Activated T-cell treated with anti-CD3 and anti-CD28 coated beads, Interleukin-2, amount 50 U/mL, for 72 hours (primary cell): Measurements from ENCODE around the gene TRMT10B. TPM values are rescaled to one million over a fixed set of nuclear protein-coding genes. Genes with fewer than 3 reads are reported as not detected.
"Not testable (repeated sequence)": the region's sequence is repeated elsewhere in the genome, so short reads cannot be mapped to it uniquely, and the experiment has no call there.

ENCODE experiments used
- ATAC-seq, 2 donors: fragments of 150-1000 bp; cut with Tn5 transposase; replicated peaks in 1 of 2; 2 replicates each; pipeline ENCODE4 v1.10.0; 2021; ENCODE audit warnings: moderate library complexity in 2 of 2, mild to moderate bottlenecking in 1 of 2
- DNase-seq, 2 donors: peaks; one replicate each; pipeline ENCODE4 v3.0.0; 2021 to 2022; ENCODE audit warnings: mixed read lengths in 1 of 2
- H3K27ac Mint-ChIP-seq: one replicate; pipeline ENCODE4 v1.8.0; 2022; ENCODE audit warnings: mild to moderate bottlenecking, moderate library complexity, mixed read lengths
- H3K27me3 Mint-ChIP-seq: one replicate; pipeline ENCODE4 v1.8.0; 2022; ENCODE audit warnings: low read depth, mixed read lengths
- H3K36me3 Mint-ChIP-seq, 2 donors: one replicate each; pipeline ENCODE4 v1.8.0; 2022; ENCODE audit warnings: mixed read lengths in 2 of 2, mild to moderate bottlenecking in 1 of 2; ENCODE audit not compliant: insufficient read depth in 2 of 2
- H3K4me1 Mint-ChIP-seq: one replicate; pipeline ENCODE4 v1.8.0; 2022; ENCODE audit warnings: low read depth, mixed read lengths
- H3K4me3 Mint-ChIP-seq, 2 donors: one replicate each; pipeline ENCODE4 v1.8.0; 2022; ENCODE audit warnings: mild to moderate bottlenecking in 2 of 2, mixed read lengths in 2 of 2, moderate library complexity in 2 of 2
- H3K9me3 Mint-ChIP-seq, 2 donors: one replicate each; pipeline ENCODE4 v1.8.0; 2022; ENCODE audit warnings: mixed read lengths in 2 of 2
- total RNA-seq, 2 donors: library from RNA; stranded (reverse); gene quantifications; one replicate each; pipeline ENCODE4 v1.2.3, GENCODE V29; 2022

The TRMT10B gene
- total RNA-seq, 2 donors from 2014 or later, result 15.9 to 16.1 TPM

DNA sequence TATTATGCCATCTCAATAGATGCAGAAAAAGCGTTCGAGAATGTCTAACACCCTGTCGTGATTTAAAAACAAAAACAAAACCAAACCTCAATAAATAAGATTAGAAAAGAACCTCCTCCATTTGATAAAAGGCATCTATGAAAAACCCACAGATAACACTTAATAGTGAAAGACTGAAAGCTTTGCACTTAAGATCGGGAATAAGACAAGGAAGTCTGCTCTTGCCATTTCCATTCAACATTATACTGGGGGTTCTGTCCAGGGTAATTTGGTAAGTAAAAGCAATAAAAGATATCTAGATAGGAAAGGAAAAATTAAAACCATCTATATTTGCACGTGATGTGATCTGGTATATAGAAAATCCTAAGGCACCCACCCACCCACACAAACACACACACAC, 38.5 kb downstream of the TRMT10B start:
- no peak overlapping the region for H3K27ac Mint-ChIP-seq
- no peaks in the 10 kb centered on the region for H3K27me3 Mint-ChIP-seq
- H3K4me1 Mint-ChIP-seq, result no peaks in the 10 kb centered on the region
- no peak overlapping the region for H3K4me3 Mint-ChIP-seq
- DNase-seq (no peak), ATAC-seq (no peak)
- H3K9me3 Mint-ChIP-seq, result no peaks in the 10 kb centered on the region
- H3K36me3 Mint-ChIP-seq, result no peaks in the 10 kb centered on the region

DNA sequence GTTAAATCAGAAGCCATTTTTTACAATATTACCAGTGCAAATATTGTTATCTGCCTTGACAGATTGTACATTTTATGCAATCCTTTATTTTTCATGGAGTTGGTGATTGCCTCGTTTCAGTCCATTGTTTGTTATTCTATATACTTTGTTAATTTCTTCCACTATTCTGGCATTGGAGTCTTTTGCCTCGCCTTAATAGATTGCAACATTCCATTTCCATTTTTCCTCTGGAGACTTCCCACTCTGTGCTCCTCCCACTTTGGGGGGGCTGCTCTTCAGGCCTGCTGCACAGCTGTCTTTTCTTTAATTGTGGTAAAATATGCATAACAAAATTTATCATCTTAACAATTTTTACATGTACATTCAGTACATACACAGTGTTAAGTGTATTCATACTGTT, 42.6 kb downstream of the TRMT10B start:
- H3K9me3 Mint-ChIP-seq, result no peaks in the 10 kb centered on the region
- H3K36me3 Mint-ChIP-seq, result no peaks in the 10 kb centered on the region
- DNase-seq, result no peak
- ATAC-seq, result no peak
- H3K27me3 Mint-ChIP-seq, result no peaks in the 10 kb centered on the region
- peaks cover 16% of the 10 kb centered on the region for H3K4me1 Mint-ChIP-seq
- H3K27ac Mint-ChIP-seq, result no peak overlapping the region
- H3K4me3 Mint-ChIP-seq, result no peak overlapping the region

DNA sequence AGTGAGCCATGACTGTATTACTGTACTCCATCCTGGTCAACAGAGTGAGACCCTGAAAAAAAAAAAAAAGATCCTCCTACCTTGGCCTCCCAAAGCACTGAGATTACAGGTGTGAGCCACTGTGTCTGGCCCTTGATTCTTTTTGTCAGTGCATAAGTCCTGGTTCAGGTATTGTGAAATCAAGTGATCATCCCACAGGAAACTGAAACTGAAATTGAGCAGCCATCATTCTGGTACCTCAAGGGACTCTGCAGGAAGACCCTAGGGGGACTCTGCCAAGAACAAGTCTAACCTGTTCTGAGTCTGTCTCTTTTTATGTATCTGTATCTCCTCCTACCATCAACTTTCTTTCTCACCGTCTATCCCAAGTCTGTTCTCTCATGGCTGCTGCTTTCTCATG, 45.1 kb downstream of the TRMT10B start:
- H3K36me3 Mint-ChIP-seq, result no peaks in the 10 kb centered on the region
- no peak overlapping the region for H3K27ac Mint-ChIP-seq
- no peak for DNase-seq
- no peak for ATAC-seq
- H3K4me3 Mint-ChIP-seq, result peak overlapping the region in 1 of 2 donors; percentile 95
- peaks cover 36% of the 10 kb centered on the region for H3K4me1 Mint-ChIP-seq
- no peaks in the 10 kb centered on the region for H3K9me3 Mint-ChIP-seq
- no peaks in the 10 kb centered on the region for H3K27me3 Mint-ChIP-seq

DNA sequence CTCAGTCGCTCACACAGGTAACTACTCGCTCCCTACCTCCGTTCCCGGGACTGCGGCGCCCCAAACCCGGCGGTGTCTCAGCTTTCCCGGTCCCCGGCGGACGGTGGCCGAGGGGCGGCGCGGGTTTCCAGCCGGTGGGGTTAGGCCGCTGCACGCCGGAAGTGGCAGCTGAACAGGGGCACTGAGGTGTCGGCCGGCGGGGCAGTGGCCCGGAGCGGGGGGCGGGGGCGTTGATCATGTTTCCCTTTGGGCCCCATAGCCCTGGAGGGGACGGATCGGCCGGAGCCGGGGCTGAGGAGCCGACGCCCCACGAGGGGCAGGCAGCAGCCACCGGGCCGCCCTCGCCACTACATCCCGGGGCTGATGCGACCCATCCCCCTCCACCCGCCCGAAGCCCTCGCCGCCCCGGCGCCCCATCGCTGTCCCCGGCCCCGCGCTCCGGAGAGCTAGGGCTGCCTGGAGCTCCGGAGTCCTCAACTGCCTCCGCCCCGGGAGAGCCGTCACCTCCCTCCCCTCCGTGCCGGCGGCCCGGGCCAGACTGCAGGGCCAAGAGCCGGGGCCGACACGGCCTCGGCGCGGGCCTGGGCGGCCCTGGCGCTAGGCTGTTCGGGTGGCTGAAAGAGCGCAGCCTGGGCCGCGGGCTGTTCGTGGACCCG, 47.2 kb downstream of the TRMT10B start, which contains the start of gene DCAF10:
Gene DCAF10, plus strand, starts transcription at position 167 of the 656 bp plus-strand sequence. Its CDS starts 70 bp downstream, at position 237.
- peaks cover 0 to 3% of the 10 kb centered on the region in 2 donors for H3K36me3 Mint-ChIP-seq
- H3K27ac Mint-ChIP-seq, result peak within 1 kb of the TSS; percentile 86
- H3K9me3 Mint-ChIP-seq, result no peaks in the 10 kb centered on the region
- peak; percentile 90 to 95 for DNase-seq
- ATAC-seq, result peak; percentile 87 to 89
- peaks cover 36% of the 10 kb centered on the region for H3K4me1 Mint-ChIP-seq
- no peaks in the 10 kb centered on the region for H3K27me3 Mint-ChIP-seq
- peak within 1 kb of the TSS; percentile 93 to 95 for H3K4me3 Mint-ChIP-seq

DNA sequence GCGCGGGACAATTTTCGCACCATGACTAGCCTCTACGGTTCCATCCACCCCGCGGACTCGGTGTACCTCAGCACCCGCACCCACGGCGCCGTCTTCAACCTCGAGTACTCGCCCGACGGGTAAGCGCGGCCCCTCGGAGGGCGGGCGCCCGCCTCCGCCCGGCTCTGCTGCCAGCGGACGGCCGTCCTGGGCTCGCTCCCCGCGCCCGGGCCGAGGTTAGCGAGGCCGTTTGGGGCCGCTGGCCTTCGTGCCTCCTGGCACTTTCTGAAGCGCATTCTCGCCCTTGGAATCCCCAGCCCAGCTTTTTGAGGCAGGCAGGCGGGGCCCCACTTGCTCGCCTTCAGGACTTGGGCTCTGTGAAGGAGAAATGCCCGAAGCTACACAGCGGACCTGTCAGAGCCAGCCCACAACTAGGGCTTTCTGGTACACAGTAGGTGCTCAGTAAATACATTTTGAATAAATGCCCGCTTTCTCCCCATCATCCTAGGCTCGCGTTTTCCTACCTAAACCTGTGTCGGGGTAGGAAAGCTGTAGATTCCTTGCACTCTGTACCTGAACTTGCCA, 47.8 kb downstream of the TRMT10B start:
- peak; percentile 60 to 61 for ATAC-seq
- Mint-ChIP-seq H3K27me3 (no peaks in the 10 kb centered on the region), H3K4me1 (peaks cover 39% of the 10 kb centered on the region), H3K27ac (peak overlapping the region; percentile 48), H3K36me3 (peaks cover 0 to 3% of the 10 kb centered on the region in 2 donors), H3K4me3 (peak overlapping the region; percentile 87 to 93), H3K9me3 (no peaks in the 10 kb centered on the region)
- DNase-seq, result peak; percentile 51 to 59

DNA sequence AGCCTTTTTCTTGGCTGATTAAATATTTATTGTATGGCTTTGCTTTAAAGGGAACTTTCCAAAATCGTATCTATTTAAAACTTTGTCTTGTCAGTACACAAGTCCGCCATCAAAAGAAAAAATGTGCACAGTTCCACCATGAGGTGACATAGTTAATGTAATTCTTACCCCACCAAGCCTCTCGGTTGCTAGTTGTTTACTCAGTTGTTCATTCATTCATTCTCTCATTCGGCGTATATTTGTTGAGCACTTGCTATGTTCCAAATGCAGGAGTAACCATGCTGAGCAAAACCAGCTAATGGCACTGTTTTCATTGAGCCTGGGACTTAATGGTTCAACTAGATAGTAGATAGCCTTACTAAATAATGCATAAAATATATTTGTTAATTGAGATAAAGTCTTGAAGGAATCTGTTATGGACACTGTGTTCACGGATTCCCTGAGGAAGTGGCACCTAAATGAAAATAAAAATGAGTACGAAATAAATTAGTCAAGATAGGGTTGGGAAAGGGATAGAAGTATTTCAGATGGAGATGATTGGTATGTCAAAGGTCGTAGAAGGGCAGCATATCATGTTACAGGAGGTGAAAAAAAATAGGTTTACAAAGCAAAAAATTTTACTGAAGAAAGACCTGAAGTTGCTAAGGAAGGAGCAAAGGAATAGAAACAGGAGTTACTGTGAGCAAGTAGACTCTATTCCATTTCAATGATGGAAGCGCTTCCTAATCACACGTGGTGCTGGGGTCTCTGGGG, 48.5 kb downstream of the TRMT10B start:
- DNase-seq, result no peak
- no peak for ATAC-seq
- Mint-ChIP-seq H3K27ac (peak overlapping the region; percentile 48), H3K9me3 (no peaks in the 10 kb centered on the region), H3K27me3 (no peaks in the 10 kb centered on the region), H3K4me1 (peaks cover 41% of the 10 kb centered on the region), H3K4me3 (peak overlapping the region; percentile 87 to 93), H3K36me3 (peaks cover 0 to 3% of the 10 kb centered on the region in 2 donors)

DNA sequence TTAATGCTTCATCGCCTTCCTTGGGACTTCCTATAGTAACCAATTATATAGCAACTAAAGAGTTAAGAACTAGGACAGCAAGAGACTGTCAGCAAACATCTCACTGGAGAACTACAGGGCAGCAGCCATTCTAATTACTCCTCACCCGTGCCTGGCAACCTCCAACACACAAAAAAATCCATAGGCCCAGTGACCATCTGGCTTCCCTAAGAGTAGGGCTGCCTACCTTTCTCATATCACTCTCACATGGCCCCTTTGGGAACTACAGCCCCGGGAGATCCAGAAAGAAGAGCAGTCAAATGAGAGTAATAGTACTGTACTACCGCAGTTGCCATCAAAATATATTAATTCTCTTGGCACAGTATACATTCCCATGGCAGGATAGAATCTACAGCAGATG, 52.7 kb downstream of the TRMT10B start:
- H3K4me1 Mint-ChIP-seq, result peaks cover 24% of the 10 kb centered on the region
- DNase-seq, result no peak
- no peaks in the 10 kb centered on the region for H3K27me3 Mint-ChIP-seq
- H3K36me3 Mint-ChIP-seq, result peaks cover 0 to 3% of the 10 kb centered on the region in 2 donors
- ATAC-seq, result no peak
- no peak overlapping the region for H3K27ac Mint-ChIP-seq
- no peaks in the 10 kb centered on the region for H3K9me3 Mint-ChIP-seq
- H3K4me3 Mint-ChIP-seq, result no peak overlapping the region

DNA sequence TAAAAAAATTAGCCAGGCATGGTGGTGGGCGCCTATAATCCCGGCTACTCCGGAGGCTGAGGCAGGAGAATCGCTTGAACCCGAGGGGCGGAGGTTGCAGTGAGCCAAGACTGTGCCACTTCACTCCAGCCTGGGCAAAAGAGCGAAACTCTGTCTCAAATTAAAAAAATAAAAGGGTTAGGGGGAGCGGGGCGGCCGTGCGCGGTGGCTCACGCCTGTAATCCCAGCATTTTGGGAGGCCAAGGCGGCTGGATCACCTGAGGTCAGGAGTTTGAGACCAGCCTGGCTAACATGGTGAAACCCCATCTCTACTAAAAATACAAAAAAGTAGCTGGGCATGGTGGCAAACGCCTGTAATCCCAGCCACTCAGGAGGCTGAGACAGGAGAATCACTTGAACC, 56.1 kb downstream of the TRMT10B start:
- H3K27me3 Mint-ChIP-seq, H3K27ac Mint-ChIP-seq, ATAC-seq: not testable (repeated sequence)

DNA sequence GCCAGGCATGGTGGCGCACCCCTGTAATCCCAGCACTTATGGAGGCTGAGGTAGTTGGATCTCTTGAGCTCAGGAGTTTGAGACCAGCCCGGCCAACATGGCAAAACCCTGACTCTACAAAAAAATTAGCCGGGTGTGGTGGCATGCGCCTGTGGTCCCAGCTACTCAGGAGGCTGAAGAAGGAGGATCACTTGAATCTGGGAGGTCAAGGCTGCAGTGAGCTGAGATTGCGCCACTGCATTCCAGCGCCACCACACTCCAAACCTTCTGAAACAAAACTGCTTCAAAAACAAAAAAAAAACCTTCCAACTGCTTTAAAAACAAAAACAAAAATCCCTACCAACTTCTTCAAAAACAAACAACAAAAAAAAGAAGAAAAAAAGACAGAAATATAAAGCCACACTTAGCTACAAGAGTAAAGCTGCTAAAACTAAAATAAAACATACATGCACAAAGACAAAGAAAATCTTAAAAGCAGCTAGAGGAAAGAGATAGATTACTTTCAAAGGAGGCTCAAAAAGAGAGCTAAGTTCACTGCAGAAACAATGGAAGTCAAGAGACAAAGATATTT, 58.4 kb downstream of the TRMT10B start:
- H3K9me3 Mint-ChIP-seq, result no peaks in the 10 kb centered on the region
- ATAC-seq (no peak), DNase-seq (no peak)
- H3K4me3 Mint-ChIP-seq, result no peak overlapping the region
- no peaks in the 10 kb centered on the region for H3K4me1 Mint-ChIP-seq
- H3K27me3 Mint-ChIP-seq, result no peaks in the 10 kb centered on the region
- H3K36me3 Mint-ChIP-seq, result peaks cover 2 to 3% of the 10 kb centered on the region in 2 donors
- peak overlapping the region; percentile 78 for H3K27ac Mint-ChIP-seq

More for the DNA sequence above, 56.1 kb downstream of the TRMT10B start:
- H3K9me3 Mint-ChIP-seq, H3K36me3 Mint-ChIP-seq, H3K4me3 Mint-ChIP-seq, DNase-seq, H3K4me1 Mint-ChIP-seq: not testable (repeated sequence)

DNA sequence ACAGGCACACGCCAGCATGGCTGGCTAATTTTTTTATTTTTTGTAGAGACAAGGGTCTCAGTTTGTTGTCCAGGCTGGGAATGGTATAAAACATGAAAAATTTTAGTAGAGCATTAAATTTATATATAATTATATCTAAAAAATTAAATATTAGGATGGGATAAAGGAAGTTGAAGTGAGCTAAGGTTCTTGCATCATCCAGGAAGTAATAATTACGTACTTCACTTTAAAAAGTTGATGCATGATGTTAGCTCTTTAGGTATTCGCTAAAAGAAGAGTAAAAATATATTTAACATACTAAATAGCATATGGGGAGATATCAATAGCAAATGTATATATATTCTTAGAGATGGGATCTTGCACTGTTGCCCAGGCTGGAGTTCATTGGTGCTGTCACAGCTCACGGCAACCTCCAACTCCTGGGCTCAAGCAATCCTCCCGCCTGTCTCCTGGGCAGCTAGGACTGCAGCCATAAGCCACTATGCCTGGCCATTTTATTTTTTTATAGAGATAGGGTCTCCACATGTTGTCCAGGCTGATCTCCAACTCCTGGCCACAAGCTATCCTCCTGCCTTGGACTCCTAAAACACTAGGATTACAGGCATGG, 59.3 kb downstream of the TRMT10B start:
- H3K9me3 Mint-ChIP-seq, result no peaks in the 10 kb centered on the region
- no peaks in the 10 kb centered on the region for H3K4me1 Mint-ChIP-seq
- no peak overlapping the region for H3K4me3 Mint-ChIP-seq
- H3K27ac Mint-ChIP-seq, result no peak overlapping the region
- H3K27me3 Mint-ChIP-seq, result no peaks in the 10 kb centered on the region
- no peak for ATAC-seq
- H3K36me3 Mint-ChIP-seq, result peaks cover 2 to 3% of the 10 kb centered on the region in 2 donors
- no peak for DNase-seq

DNA sequence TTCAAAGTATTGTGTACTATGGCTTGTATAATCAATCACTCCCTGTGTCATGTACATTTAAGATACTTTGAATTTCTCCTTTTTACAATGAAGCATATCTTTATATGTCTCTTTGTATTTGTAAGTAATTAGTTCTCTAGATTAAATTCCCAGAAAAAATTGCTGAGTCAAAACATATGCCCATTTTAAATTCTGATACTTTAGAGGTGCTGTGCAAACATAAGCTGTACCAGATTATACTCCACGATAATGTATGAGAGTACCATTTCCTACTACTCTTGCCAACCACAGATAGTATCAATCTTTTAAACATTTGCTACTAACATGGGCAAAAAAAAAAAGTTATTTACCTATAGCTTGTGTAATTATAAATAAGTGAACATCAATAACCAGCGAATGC, 65.2 kb downstream of the TRMT10B start:
- no peak overlapping the region for H3K4me3 Mint-ChIP-seq
- peaks cover 2 to 23% of the 10 kb centered on the region in 2 donors for H3K36me3 Mint-ChIP-seq
- ATAC-seq, result no peak
- no peaks in the 10 kb centered on the region for H3K27me3 Mint-ChIP-seq
- no peaks in the 10 kb centered on the region for H3K9me3 Mint-ChIP-seq
- peak overlapping the region; percentile 86 for H3K27ac Mint-ChIP-seq
- no peaks in the 10 kb centered on the region for H3K4me1 Mint-ChIP-seq
- no peak for DNase-seq

DNA sequence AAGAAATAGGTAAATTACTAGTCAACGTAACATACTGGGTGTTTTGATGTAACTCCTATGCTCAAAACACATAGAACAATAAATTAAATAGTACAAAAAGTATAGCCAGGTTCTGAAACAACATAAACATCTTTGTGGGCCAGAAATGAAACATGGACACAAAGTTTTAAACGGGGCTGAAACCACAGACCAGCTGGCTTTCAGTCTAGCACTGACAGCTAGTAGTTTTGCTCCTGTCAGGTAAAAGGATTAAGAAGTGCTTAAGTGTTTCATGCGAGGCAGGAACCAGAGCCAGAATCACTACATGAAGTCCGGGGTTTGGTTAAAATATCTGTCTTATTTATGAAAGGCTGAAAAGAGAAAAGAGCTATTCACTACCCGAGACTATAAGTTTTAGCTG, 66.5 kb downstream of the TRMT10B start:
- Mint-ChIP-seq H3K9me3 (no peaks in the 10 kb centered on the region), H3K4me1 (no peaks in the 10 kb centered on the region), H3K27me3 (no peaks in the 10 kb centered on the region), H3K27ac (no peak overlapping the region), H3K4me3 (no peak overlapping the region), H3K36me3 (peaks cover 4 to 33% of the 10 kb centered on the region in 2 donors)
- no peak for DNase-seq
- ATAC-seq, result no peak

DNA sequence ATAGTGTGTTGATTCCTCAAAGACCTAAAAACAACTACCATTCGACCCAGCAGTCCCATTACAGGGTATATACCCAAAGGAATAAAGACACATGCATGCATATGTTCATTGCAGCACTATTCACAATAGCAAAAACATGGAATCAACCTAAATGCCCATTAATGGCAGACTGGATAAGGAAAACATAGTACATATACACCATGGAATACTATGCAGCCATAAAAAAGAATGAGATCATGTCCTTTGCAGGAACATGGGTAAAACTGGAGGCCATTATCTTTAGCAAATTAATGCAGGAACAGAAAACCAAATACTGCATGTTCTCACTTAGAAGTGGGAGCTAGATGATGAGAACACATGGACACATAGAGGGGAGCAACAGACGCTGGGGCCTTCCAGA, 71.6 kb downstream of the TRMT10B start:
- peaks cover 6 to 32% of the 10 kb centered on the region in 2 donors for H3K36me3 Mint-ChIP-seq
- not testable (repeated sequence) for H3K27me3 Mint-ChIP-seq, H3K4me1 Mint-ChIP-seq, H3K9me3 Mint-ChIP-seq, ATAC-seq, DNase-seq, H3K4me3 Mint-ChIP-seq, H3K27ac Mint-ChIP-seq
